ENCODE measurements around the gene PLCXD3.

The PLCXD3 gene

DNA sequence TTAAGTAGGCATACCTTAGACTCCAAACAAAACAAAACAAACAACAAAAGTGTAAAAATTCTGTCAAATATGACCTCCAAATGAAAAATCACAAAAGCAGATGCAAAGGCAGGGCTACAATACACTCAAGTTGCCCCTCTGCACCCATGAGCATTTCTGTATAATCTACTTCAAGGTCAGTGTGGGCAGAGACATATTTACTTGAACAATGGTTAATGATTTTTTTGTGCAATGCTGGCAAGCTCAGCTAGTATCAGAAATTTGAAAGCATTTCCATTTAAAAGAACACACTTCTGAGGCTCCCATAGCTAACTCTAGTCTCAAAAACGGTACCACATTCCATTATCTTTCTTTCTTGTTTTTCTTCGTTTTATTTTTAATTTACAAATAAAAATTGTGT lies 57.9 kb downstream of the PLCXD3 start:
- no peak for TF ChIP-seq CTCF (IDR thresholded peaks at IDR 0.05; ENCODE audit: low read depth, low read length)

DNA sequence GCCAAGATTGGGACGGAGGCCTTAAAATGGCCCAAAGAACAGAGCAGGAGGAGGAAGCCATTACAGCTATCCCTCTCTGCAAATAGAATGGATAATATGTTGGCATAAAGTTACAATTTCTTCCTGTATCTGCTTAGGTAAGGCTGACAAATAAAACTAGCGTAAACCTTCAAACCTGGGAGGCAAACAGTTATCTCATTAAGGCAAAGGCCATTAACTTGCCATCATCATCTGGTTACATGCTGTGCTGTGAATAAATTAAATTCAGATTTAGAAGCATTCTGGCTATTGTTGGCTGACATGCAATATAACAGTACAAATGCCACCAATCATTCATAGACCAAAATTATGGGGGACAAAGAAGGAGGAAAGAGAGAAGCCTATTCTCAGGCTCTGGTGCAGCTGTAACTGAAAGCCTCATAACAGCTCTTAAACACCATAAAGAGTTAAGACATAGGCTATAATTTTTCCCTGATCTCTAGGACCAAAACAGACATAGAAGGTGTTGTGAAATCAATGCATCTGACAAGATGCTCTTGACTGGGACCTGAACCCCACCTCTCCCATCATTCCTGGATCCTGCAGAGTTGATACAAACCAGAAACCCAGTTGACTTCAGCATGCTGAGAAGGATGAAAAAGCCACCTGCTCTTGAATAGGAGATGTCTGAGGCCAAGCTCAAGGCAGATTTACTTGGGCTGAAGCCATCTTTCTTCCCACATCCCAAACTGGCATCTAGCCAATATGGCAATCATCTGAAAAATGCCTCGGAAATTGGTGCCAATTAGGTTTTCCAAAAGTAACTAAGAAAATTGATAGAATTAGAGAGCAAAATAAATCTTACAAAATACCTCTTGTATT lies 62.5 kb downstream of the PLCXD3 start:
- H3K4me3 ChIP-seq (ENCODE audit: low read depth, low read length): no peak overlapping the region
- TF ChIP-seq CTCF (IDR thresholded peaks at IDR 0.05; ENCODE audit: low read depth, low read length): no peak

More for the DNA sequence above, 57.9 kb downstream of the PLCXD3 start:
- no peak overlapping the region for H3K4me3 ChIP-seq (ENCODE audit: low read depth, low read length)

GRCh38 chr5:41445937-41446563 lies 64.4 kb downstream of the PLCXD3 start:
- no peak overlapping the region for H3K4me3 ChIP-seq (ENCODE audit: low read depth, low read length)
- no peak for TF ChIP-seq CTCF (IDR thresholded peaks at IDR 0.05; ENCODE audit: low read depth, low read length)

DNA sequence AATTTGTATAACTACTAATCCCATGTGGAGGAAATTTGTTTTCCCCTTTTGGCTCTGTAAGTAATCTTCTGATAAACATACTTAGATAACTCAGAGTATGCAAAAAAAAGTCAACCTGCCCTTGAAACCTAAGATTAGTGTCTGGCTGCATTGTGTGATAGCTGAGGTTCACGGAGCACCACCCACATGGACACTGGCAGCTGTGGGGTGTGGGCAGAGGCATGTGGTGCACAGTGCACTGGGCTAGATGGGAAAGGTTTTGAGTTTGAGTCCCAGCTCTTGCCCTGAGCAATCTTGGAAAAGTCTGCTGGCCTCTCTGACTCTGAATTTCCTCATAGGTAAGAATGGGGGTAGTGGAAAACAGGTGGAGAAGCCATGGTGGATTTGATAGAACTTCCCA lies 75.1 kb downstream of the PLCXD3 start:
- H3K4me3 ChIP-seq (ENCODE audit: low read depth, low read length): no peak overlapping the region
- TF ChIP-seq CTCF (IDR thresholded peaks at IDR 0.05; ENCODE audit: low read depth, low read length): no peak

DNA sequence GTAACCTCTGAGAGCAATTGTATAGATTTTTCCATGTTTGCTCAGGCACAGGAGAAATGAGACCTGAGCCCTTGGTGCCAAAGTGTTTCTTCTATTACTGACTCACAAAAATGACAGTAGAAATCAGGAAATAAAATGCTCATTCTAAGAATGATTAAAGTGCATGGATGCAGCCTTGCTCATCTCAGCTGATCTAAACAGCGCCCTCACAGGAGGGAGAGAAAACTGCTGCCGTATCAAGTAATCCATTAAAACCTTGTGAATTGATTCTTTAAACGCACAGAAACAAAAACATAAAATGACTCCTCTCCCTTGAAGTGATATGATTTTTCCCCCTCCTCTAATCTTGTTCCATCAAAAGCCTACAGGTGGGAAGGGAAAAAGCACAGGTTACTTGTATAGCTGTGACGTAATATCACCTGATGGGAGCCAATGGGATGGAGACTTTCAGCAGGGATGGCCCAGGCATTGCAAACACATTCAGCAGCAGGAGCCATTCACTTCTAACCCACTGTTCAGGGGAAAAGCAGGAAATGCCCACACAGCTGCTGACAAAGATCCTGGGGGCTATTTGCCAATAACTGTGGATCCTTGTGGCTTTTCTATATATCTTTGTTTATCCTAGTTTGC lies 76.7 kb downstream of the PLCXD3 start:
- TF ChIP-seq CTCF (IDR thresholded peaks at IDR 0.05; ENCODE audit: low read depth, low read length): peak; percentile 52

DNA sequence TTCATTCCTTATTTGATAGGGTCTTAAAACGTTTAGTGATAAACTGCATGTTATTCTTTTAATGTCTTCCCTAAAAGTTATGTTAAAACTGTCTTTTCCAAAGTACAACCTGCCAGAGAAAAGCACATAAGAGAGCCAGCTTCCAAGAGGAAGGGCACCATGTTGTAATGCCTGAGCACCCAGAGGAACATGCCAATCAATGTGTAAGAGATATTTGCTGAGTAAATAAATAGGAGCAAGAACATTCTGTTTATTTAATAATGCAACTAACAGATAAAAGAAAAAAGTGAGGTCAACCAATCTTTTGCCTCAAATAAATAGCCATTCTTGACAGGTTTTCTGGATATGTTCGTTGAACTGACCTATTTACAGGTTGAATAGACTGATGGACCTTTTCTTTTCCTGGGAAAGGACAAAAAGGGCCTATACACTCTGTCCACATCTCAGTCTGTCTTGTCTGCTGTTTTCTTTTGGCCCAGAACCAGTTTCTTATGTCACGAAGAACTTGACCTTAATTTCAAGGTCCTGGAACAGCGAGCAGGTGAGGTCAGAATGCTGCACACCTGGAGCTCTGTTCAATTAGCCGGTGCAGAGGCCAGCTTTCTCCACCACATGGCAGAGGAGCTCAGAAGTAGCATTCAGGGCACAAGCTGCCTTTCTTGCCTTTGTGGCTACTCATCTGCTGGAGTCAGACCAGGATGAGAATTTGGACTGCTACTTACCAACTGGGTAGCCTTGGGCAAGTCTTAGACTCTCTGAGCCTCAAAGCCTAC lies 77.7 kb downstream of the PLCXD3 start:
- no peak for TF ChIP-seq CTCF (IDR thresholded peaks at IDR 0.05; ENCODE audit: low read depth, low read length)
- H3K4me3 ChIP-seq (ENCODE audit: low read depth, low read length): no peak overlapping the region

More for the DNA sequence above, 76.7 kb downstream of the PLCXD3 start:
- no peak overlapping the region for H3K4me3 ChIP-seq (ENCODE audit: low read depth, low read length)
